ENCODE measurements around the gene OBSCN. TPM values are rescaled to one million over a fixed set of nuclear protein-coding genes. Genes with fewer than 3 reads are reported as not detected.
A peak's percentile ranks its signal among the peaks of the same experiment; 100 is the strongest.
"Not testable (repeated sequence)": the region's sequence is repeated elsewhere in the genome, so short reads cannot be mapped to it uniquely, and the experiment has no call there.

Gene OBSCN
- total RNA-seq, 2 experiments from 2014 or later = 80.8 to 82.2 TPM

- peak overlapping the region; percentile 48 for H3K4me3 Mint-ChIP-seq
- ATAC-seq (ENCODE audit: poor library complexity) = peak; percentile 89
- no peak for TF ChIP-seq CTCF (IDR thresholded peaks at IDR 0.05)
- H3K27me3 Mint-ChIP-seq = no peaks in the 10 kb centered on the region
- H3K27ac Mint-ChIP-seq = peak overlapping the region; percentile 88
- Histone ChIP-seq H3K27me3 (ENCODE audit: control insufficient read depth in 1 of 2, insufficient read depth in 2 of 2, low read length in 2 of 2) (no peaks in the 10 kb centered on the region), H3K27ac (ENCODE audit: low read depth in 1 of 2, low read length in 2 of 2) (peak overlapping the region in 1 of 2 donors; percentile 59), H3K4me3 (ENCODE audit: low read length) (no peak overlapping the region), H3K36me3 (ENCODE audit: insufficient read depth, low read length) (no peaks in the 10 kb centered on the region), H3K9me3 (ENCODE audit: control insufficient read depth in 1 of 2, insufficient read depth in 1 of 2, low read length in 2 of 2) (no peaks in the 10 kb centered on the region), H3K4me1 (ENCODE audit: insufficient read depth, low read length) (peaks cover 33% of the 10 kb centered on the region)
- peak in 10 of 14 experiments; percentile 25 to 90 (median 48) for DNase-seq
- intact Hi-C loops (cut with DNase I, micrococcal nuclease) = no loop called here
- H3K9me3 Mint-ChIP-seq = no peaks in the 10 kb centered on the region
- ChIA-PET CTCF (interaction anchor here (1.0 to 1.1 kb wide), 2 partner anchors 19 to 20 kb away, joined by 3 read pairs; partner anchors contain the start of gene IBA57), POLR2A (interaction anchor here (0.6 kb wide), 1 partner anchor 221 kb away, joined by 4 read pairs; the partner anchor contains the start of gene TRIM11)
- peaks cover 24% of the 10 kb centered on the region for H3K4me1 Mint-ChIP-seq (ENCODE audit: low read depth)
- H3K36me3 Mint-ChIP-seq (ENCODE audit: low read depth) = peaks cover 6% of the 10 kb centered on the region
These were observed 22.2 kb upstream of the OBSCN start for GRCh38 chr1:228185641-228185965.

GRCh38 chr1:228188249-228188648, 19.6 kb upstream of the OBSCN start:
- POLR2A ChIA-PET; H3K9me3 Mint-ChIP-seq; H3K36me3 ChIP-seq (ENCODE audit: insufficient read depth, low read length); ATAC-seq (ENCODE audit: poor library complexity); DNase-seq; H3K27ac ChIP-seq (ENCODE audit: low read depth in 1 of 2, low read length in 2 of 2); H3K27me3 Mint-ChIP-seq; H3K27me3 ChIP-seq (ENCODE audit: control insufficient read depth in 1 of 2, insufficient read depth in 2 of 2, low read length in 2 of 2); intact Hi-C loops (cut with DNase I, micrococcal nuclease); H3K4me3 Mint-ChIP-seq; H3K9me3 ChIP-seq (ENCODE audit: control insufficient read depth in 1 of 2, insufficient read depth in 1 of 2, low read length in 2 of 2); H3K4me3 ChIP-seq (ENCODE audit: low read length); H3K36me3 Mint-ChIP-seq (ENCODE audit: low read depth); CTCF ChIA-PET: not testable (repeated sequence)
- peak overlapping the region; percentile 21 for H3K27ac Mint-ChIP-seq
- peaks cover 24% of the 10 kb centered on the region for H3K4me1 Mint-ChIP-seq (ENCODE audit: low read depth)
- peaks cover 33% of the 10 kb centered on the region for H3K4me1 ChIP-seq (ENCODE audit: insufficient read depth, low read length)

- Mint-ChIP-seq H3K4me1 (ENCODE audit: low read depth) (peaks cover 24% of the 10 kb centered on the region), H3K27me3 (no peaks in the 10 kb centered on the region), H3K4me3 (no peak overlapping the region), H3K9me3 (no peaks in the 10 kb centered on the region), H3K27ac (no peak overlapping the region), H3K36me3 (ENCODE audit: low read depth) (peaks cover 6% of the 10 kb centered on the region)
- intact Hi-C loops (cut with DNase I, micrococcal nuclease) = no loop called here
- Histone ChIP-seq H3K4me3 (ENCODE audit: low read length) (no peak overlapping the region), H3K4me1 (ENCODE audit: insufficient read depth, low read length) (peaks cover 30% of the 10 kb centered on the region), H3K27me3 (ENCODE audit: control insufficient read depth in 1 of 2, insufficient read depth in 2 of 2, low read length in 2 of 2) (no peaks in the 10 kb centered on the region), H3K36me3 (ENCODE audit: insufficient read depth, low read length) (no peaks in the 10 kb centered on the region), H3K9me3 (ENCODE audit: control insufficient read depth in 1 of 2, insufficient read depth in 1 of 2, low read length in 2 of 2) (no peaks in the 10 kb centered on the region), H3K27ac (ENCODE audit: low read depth in 1 of 2, low read length in 2 of 2) (no peak overlapping the region)
- ChIA-PET POLR2A (no interaction called here), CTCF (no interaction called here)
- no peak for ATAC-seq (ENCODE audit: poor library complexity)
- no peak for DNase-seq
- no peak for TF ChIP-seq CTCF (IDR thresholded peaks at IDR 0.05)
These were observed 17.7 kb upstream of the OBSCN start for GRCh38 chr1:228190182-228190581.

- H3K4me1 ChIP-seq (ENCODE audit: insufficient read depth, low read length) = peaks cover 24% of the 10 kb centered on the region
- Mint-ChIP-seq H3K9me3 (no peaks in the 10 kb centered on the region), H3K27ac (no peak overlapping the region), H3K4me1 (ENCODE audit: low read depth) (peaks cover 18% of the 10 kb centered on the region), H3K4me3 (no peak overlapping the region), H3K27me3 (no peaks in the 10 kb centered on the region), H3K36me3 (ENCODE audit: low read depth) (peaks cover 1% of the 10 kb centered on the region)
- no peak overlapping the region for H3K27ac ChIP-seq (ENCODE audit: low read depth in 1 of 2, low read length in 2 of 2)
- no peaks in the 10 kb centered on the region for H3K27me3 ChIP-seq (ENCODE audit: control insufficient read depth in 1 of 2, insufficient read depth in 2 of 2, low read length in 2 of 2)
- no peaks in the 10 kb centered on the region for H3K9me3 ChIP-seq (ENCODE audit: control insufficient read depth in 1 of 2, insufficient read depth in 1 of 2, low read length in 2 of 2)
- ChIA-PET POLR2A (no interaction called here), CTCF (no interaction called here)
- intact Hi-C loops (cut with DNase I, micrococcal nuclease) = no loop called here
- H3K36me3 ChIP-seq (ENCODE audit: insufficient read depth, low read length) = no peaks in the 10 kb centered on the region
- ATAC-seq (ENCODE audit: poor library complexity) (no peak), DNase-seq (no peak)
- H3K4me3 ChIP-seq (ENCODE audit: low read length) = no peak overlapping the region
- TF ChIP-seq CTCF (IDR thresholded peaks at IDR 0.05) = no peak
These were observed 17.1 kb upstream of the OBSCN start for GRCh38 chr1:228190778-228191177.
